ENCODE measurements around the gene ASTN2.

DNA sequence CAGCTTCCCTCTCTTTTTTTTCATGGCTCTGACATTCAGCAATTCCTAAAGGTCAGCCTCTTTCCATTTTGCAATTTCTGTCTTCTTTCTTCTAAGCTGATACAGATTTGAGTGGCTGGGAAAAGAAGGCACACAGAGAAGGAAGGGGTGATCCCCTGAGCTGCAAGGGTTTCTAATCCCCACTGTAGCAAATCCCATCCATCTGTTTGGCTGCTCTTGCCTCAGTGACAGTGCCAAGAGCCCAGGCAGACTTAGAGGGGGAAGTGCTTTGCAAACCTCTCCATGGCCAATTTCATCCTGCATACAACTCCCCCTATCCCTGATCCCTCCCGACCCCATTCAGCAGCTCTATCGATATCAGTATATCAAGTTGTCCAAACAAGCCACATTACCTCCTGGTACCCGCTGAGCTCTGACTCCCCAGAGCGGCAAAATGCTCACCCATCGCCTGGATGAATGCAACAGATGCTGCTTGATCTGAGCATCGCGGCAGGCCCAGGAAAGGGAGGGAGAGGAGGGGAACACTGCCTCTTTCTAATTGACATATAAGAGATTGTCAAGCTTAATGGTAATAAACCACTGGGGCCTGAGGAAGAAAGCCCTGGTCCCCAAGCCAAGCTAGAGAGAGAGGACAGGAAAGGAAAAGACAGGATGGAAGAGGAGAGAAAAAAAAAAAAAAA lies 268.9 kb downstream of the ASTN2 start:
- TF ChIP-seq, protein P1, sequence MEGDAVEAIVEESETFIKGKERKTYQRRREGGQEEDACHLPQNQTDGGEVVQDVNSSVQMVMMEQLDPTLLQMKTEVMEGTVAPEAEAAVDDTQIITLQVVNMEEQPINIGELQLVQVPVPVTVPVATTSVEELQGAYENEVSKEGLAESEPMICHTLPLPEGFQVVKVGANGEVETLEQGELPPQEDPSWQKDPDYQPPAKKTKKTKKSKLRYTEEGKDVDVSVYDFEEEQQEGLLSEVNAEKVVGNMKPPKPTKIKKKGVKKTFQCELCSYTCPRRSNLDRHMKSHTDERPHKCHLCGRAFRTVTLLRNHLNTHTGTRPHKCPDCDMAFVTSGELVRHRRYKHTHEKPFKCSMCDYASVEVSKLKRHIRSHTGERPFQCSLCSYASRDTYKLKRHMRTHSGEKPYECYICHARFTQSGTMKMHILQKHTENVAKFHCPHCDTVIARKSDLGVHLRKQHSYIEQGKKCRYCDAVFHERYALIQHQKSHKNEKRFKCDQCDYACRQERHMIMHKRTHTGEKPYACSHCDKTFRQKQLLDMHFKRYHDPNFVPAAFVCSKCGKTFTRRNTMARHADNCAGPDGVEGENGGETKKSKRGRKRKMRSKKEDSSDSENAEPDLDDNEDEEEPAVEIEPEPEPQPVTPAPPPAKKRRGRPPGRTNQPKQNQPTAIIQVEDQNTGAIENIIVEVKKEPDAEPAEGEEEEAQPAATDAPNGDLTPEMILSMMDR (IDR thresholded peaks at IDR 0.05), result no peak
- no peak for TF ChIP-seq POLR2A (IDR thresholded peaks at IDR 0.05)
- TF ChIP-seq POLR2AphosphoS5 (IDR thresholded peaks at IDR 0.05), result no peak

Data from prostate gland (tissue), 2 donors.